Superior temporal gyrus (tissue), 1 donor: ENCODE data around the gene C5orf47.
A peak's percentile ranks its signal among the peaks of the same experiment; 100 is the strongest.

ENCODE experiments used
- DNase-seq: peaks from one replicate; pipeline ENCODE4 v3.0.0-alpha.2; 2016; ENCODE audit errors: extremely low spot score

Gene C5orf47

GRCh38 chr5:173988554-173989431 lies at the start of gene C5orf47:
Gene C5orf47, plus strand, starts transcription at chr5:173989170. Its CDS starts 94 bp downstream, at chr5:173989264.
- DNase-seq, result no peak

GRCh38 chr5:173940269-173940668 lies 48.7 kb upstream of the C5orf47 start:
- DNase-seq, result no peak

GRCh38 chr5:173941102-173941501 lies 47.9 kb upstream of the C5orf47 start:
- no peak for DNase-seq

- DNase-seq, result no peak
Measured at GRCh38 chr5:173941758-173942401, 47.1 kb upstream of the C5orf47 start.

- no peak for DNase-seq
Measured at GRCh38 chr5:173944511-173944910, 44.5 kb upstream of the C5orf47 start.

GRCh38 chr5:173945160-173945559 lies 43.8 kb upstream of the C5orf47 start:
- no peak for DNase-seq

- no peak for DNase-seq
Measured at GRCh38 chr5:173946323-173946722, 42.6 kb upstream of the C5orf47 start.

GRCh38 chr5:173950829-173951228 lies 38.1 kb upstream of the C5orf47 start:
- DNase-seq, result no peak

GRCh38 chr5:173953528-173954090 lies 35.4 kb upstream of the C5orf47 start:
- no peak for DNase-seq

GRCh38 chr5:173954671-173955521 lies 34.1 kb upstream of the C5orf47 start:
- no peak for DNase-seq

GRCh38 chr5:173960986-173961385 lies 28.0 kb upstream of the C5orf47 start:
- no peak for DNase-seq

GRCh38 chr5:173961418-173961817 lies 27.6 kb upstream of the C5orf47 start:
- no peak for DNase-seq

GRCh38 chr5:173962436-173962972 lies 26.5 kb upstream of the C5orf47 start:
- DNase-seq, result no peak

- DNase-seq, result peak; percentile 71
Measured at GRCh38 chr5:173963182-173963838, 25.7 kb upstream of the C5orf47 start.

- DNase-seq, result peak; percentile 73
Measured at GRCh38 chr5:173963867-173964441, 25.0 kb upstream of the C5orf47 start.

- no peak for DNase-seq
Measured at GRCh38 chr5:173964506-173964905, 24.5 kb upstream of the C5orf47 start.

GRCh38 chr5:173967241-173967640 lies 21.7 kb upstream of the C5orf47 start:
- peak; percentile 39 for DNase-seq

GRCh38 chr5:173968154-173968797 lies 20.7 kb upstream of the C5orf47 start:
- peak; percentile 64 for DNase-seq

GRCh38 chr5:173969167-173970049 lies 19.6 kb upstream of the C5orf47 start:
- DNase-seq, result peak; percentile 19
